Testis (tissue), 3 donors: ENCODE measurements around the gene GOSR1. TPM values are rescaled to one million over a fixed set of nuclear protein-coding genes. Genes with fewer than 3 reads are reported as not detected.
"Not testable (repeated sequence)": the region's sequence is repeated elsewhere in the genome, so short reads cannot be mapped to it uniquely, and the experiment has no call there.

ENCODE experiments used
- DNase-seq: peaks from one replicate; pipeline ENCODE4 v3.0.0-alpha.2; 2019
- H3K27ac ChIP-seq, 2 donors: fragments of 200-600 bp; sonication (generic); one replicate each; pipeline ENCODE4 v1.5.1; 2019
- H3K27me3 ChIP-seq: fragments of 200-600 bp; sonication (generic); one replicate; pipeline ENCODE4 v1.5.1; 2019
- H3K36me3 ChIP-seq: fragments of 200-600 bp; sonication (generic); one replicate; pipeline ENCODE4 v1.5.1; 2017; ENCODE audit warnings: low read depth; ENCODE audit errors: missing control alignments
- H3K4me1 ChIP-seq: fragments of 200-600 bp; sonication (generic); one replicate; pipeline ENCODE4 v1.5.1; 2019
- H3K4me3 ChIP-seq, 2 donors: fragments of 200-600 bp; sonication (generic); one replicate each; pipeline ENCODE4 v1.5.1; 2017 to 2019
- H3K9me3 ChIP-seq: fragments of 200-600 bp; sonication (generic); one replicate; pipeline ENCODE4 v1.5.1; 2017
- POLR2A ChIP-seq: fragments of 450-650 bp; IDR thresholded peaks from one replicate; pipeline ENCODE4 v1.6.1; 2017; ENCODE audit warnings: antibody characterized with exemption, mild to moderate bottlenecking, moderate library complexity
- WGBS, 2 donors: methylation state at CpG; one replicate each; pipeline ENCODE4 v1.1.5; 2018; 5-methylcytosine and 5-hydroxymethylcytosine counted together
- intact Hi-C: fragments of 100-400 bp; cut with DNase I; formaldehyde crosslinking; loops from one replicate; pipeline ENCODE4 v1.15.1; 2023; ENCODE audit warnings: low total_unique reads
- polyA plus RNA-seq: library from polyadenylated mRNA; stranded (reverse); fragments of 350-450 nt; fragmentation: Illumina TruSeq; extraction: RNeasy Lipid Tissue Mini Kit (QIAGEN cat#74804); gene quantifications from one replicate; pipeline ENCODE4 v1.2.3, GENCODE V29; 2014; ENCODE audit warnings: low read depth, low replicate concordance; ENCODE audit not compliant: insufficient read depth
- total RNA-seq, 2 donors: library from RNA; depleted of rRNA; stranded (reverse); fragments of >200 nt; gene quantifications; one replicate each; pipeline ENCODE4 v1.2.3, GENCODE V29; 2016
- TF ChIP-seq, protein P1 (sequence below), 3 experiments: fragments of 450-650 bp in 2 of 3; fragments of 200-600 bp in 1 of 3; sonication (generic) in 1 of 3; IDR thresholded peaks; one replicate each; pipeline ENCODE4 v1.5.1; 2016 to 2019; ENCODE audit warnings: antibody characterized with exemption in 3 of 3, mild to moderate bottlenecking in 2 of 3, moderate library complexity in 1 of 3

The GOSR1 gene
- total and polyA plus RNA-seq, 3 donors from 2014 or later = 52.9 to 69.9 (median 61.7) TPM

DNA sequence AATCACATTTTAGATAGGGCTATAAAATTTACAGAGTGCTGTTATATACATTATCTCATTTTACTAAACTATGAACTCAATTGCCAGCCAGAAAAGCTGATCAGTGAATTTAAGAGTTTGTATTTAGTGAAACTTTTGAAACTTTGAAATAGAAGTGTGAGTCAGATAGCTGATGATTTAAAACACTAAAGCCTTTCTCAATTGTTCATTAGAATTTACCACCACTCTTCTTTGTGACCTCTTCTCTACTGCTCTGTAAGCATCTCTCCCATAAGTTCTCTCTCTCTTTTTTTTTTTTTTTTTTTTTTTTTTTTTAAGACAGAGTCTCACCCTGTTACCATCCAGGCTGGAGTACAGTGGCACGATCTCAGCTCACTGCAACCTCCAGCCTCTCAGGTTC, 43.7 kb downstream of the GOSR1 start:
- DNase-seq = no peak
- TF ChIP-seq, protein P1, sequence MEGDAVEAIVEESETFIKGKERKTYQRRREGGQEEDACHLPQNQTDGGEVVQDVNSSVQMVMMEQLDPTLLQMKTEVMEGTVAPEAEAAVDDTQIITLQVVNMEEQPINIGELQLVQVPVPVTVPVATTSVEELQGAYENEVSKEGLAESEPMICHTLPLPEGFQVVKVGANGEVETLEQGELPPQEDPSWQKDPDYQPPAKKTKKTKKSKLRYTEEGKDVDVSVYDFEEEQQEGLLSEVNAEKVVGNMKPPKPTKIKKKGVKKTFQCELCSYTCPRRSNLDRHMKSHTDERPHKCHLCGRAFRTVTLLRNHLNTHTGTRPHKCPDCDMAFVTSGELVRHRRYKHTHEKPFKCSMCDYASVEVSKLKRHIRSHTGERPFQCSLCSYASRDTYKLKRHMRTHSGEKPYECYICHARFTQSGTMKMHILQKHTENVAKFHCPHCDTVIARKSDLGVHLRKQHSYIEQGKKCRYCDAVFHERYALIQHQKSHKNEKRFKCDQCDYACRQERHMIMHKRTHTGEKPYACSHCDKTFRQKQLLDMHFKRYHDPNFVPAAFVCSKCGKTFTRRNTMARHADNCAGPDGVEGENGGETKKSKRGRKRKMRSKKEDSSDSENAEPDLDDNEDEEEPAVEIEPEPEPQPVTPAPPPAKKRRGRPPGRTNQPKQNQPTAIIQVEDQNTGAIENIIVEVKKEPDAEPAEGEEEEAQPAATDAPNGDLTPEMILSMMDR (IDR thresholded peaks at IDR 0.05) = no peak
- TF ChIP-seq POLR2A = no peak
- Histone ChIP-seq H3K27ac (no peak overlapping the region), H3K4me1 (no peaks in the 10 kb centered on the region), H3K9me3 (no peaks in the 10 kb centered on the region), H3K4me3 (no peak overlapping the region), H3K36me3 (no peaks in the 10 kb centered on the region), H3K27me3 (no peaks in the 10 kb centered on the region)
- intact Hi-C loops = no loop called here
- WGBS, 2 donors = 79 to 88% methylated on average over 1 of the region's 1 CpG

DNA sequence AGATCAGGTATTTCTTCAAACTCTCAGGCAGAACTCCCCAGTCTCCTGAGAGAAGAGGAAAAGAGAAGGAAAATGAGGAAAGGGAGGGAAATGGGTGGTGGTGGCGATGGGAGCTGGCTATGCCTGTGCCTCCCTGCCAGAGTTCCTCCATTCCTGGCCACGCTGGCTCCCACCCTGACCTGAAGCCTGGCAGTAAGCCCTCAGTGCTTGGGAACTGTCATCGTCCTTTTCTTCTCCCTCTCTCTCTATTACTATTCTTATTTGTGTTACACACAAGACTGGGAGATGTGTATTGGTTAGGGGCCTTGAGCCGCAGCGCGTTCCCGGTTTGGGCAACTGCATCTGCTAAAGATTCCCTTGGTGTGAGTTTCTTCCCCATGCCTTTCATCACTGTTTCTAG, 44.6 kb downstream of the GOSR1 start:
- Histone ChIP-seq H3K9me3 (no peaks in the 10 kb centered on the region), H3K27ac (no peak overlapping the region), H3K27me3 (no peaks in the 10 kb centered on the region), H3K4me1 (no peaks in the 10 kb centered on the region), H3K4me3 (no peak overlapping the region), H3K36me3 (no peaks in the 10 kb centered on the region)
- DNase-seq = no peak
- TF ChIP-seq POLR2A = no peak
- TF ChIP-seq, protein P1 (IDR thresholded peaks at IDR 0.05) = no peak
- 96 to 97% methylated on average over 7 of the region's 7 CpGs for WGBS, 2 donors
- intact Hi-C loops = no loop called here

DNA sequence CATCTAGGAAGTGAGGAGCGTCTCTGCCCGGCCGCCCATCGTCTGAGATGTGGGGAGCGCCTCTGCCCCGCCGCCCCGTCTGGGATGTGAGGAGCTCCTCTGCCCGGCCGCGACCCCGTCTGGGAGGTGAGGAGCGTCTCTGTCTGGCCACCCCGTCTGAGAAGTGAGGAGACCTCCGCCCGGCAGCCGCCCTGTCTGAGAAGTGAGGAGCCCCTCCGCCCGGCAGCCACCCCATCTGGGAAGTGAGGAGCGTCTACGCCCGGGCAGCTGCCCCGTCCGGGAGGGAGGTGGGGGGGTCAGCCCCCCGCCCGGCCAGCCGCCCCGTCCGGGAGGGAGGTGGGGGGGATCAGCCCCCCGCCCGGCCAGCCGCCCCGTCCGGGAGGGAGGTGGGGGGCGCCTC, 46.0 kb downstream of the GOSR1 start:
- intact Hi-C loops, H3K36me3 ChIP-seq, H3K4me3 ChIP-seq, H3K27me3 ChIP-seq, H3K9me3 ChIP-seq, DNase-seq, H3K27ac ChIP-seq, H3K4me1 ChIP-seq: not testable (repeated sequence)
- 89% methylated on average over 17 of the region's 35 CpGs; no CpG with 5 or more reads in 1 of the 2 donors for WGBS, 2 donors

DNA sequence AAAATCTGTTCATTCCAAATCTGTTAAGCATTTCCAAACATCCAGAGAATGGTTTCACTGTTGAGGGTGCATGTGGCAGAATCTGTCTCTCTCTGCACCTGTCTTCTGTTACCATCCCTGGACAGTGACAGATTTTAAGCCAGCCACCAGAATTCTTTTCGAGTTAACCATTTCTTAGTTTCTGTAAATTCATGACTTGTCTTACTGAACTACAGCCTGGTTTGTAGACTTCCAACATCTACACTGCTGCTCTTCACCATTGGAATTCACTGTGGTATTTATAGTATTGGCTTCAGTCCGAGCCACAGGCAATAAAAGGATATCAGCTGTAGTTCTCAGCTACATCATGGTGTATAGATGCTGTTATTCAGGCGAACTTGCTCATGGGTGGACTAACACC, 47.6 kb downstream of the GOSR1 start:
- Histone ChIP-seq H3K4me1 (no peaks in the 10 kb centered on the region), H3K9me3 (no peaks in the 10 kb centered on the region), H3K27ac (no peak overlapping the region), H3K4me3 (no peak overlapping the region), H3K36me3 (no peaks in the 10 kb centered on the region), H3K27me3 (no peaks in the 10 kb centered on the region)
- intact Hi-C loops = no loop called here
- TF ChIP-seq POLR2A = no peak
- TF ChIP-seq, protein P1 (IDR thresholded peaks at IDR 0.05) = no peak
- no peak for DNase-seq
- 81 to 84% methylated on average over 3 of the region's 3 CpGs for WGBS, 2 donors

DNA sequence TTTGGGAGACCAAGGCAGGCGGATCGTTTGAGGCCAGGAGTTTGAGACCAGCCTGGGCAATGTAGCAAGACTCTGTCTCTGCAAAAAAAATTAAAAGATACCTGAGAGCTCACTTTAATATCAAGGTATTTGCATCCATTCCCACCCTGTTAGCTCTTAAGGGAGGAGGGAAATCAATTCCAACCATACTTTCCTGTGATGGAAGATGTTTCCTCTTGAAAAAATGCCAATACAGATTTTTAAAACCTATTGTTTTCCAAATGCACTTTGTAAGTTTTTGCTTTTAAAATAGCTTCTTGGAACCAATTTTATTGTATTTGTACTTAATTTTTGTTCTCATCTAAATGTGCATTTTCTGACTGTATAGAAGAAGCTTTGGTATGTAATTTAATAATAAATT, 49.2 kb downstream of the GOSR1 start:
- 92 to 97% methylated on average over 2 of the region's 2 CpGs for WGBS, 2 donors
- no peaks in the 10 kb centered on the region for H3K36me3 ChIP-seq
- TF ChIP-seq, protein P1 (IDR thresholded peaks at IDR 0.05) = no peak
- no peak for TF ChIP-seq POLR2A
- H3K4me1 ChIP-seq = no peaks in the 10 kb centered on the region
- no peaks in the 10 kb centered on the region for H3K27me3 ChIP-seq
- intact Hi-C loops = no loop called here
- no peak overlapping the region for H3K4me3 ChIP-seq
- no peaks in the 10 kb centered on the region for H3K9me3 ChIP-seq
- DNase-seq = no peak
- no peak overlapping the region for H3K27ac ChIP-seq

DNA sequence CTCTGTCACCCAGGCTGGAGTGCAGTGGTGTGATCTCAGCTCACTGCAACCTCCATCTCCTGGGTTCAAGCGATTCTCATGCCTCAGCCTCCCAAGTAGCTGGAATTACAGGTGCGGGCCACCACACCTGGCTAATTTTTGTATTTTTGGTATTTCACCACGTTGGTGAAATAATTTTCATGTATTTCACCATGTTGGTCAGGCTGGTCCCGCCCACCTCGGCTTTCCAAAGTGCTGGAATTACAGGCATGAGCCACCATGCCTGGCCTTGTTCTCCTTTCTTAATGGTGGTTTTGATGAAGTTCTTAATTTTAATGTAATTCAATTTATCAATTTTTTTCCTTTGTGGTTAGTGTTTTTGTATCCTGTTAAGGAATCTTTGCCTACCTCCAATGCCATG, 51.5 kb downstream of the GOSR1 start:
- H3K4me1 ChIP-seq, H3K4me3 ChIP-seq, H3K27ac ChIP-seq, intact Hi-C loops, H3K9me3 ChIP-seq, H3K27me3 ChIP-seq, H3K36me3 ChIP-seq, DNase-seq: not testable (repeated sequence)
- 89 to 92% methylated on average over 5 of the region's 5 CpGs for WGBS, 2 donors
